NCI-H345 treated with DMSO at 0.1 percent for 48 hours (cell line): ENCODE data around the gene ATOSB.

Source experiments
- DNase-seq: peaks from one replicate; lab custom pipeline; 2025; ENCODE audit not compliant: unreplicated experiment; lab: John Stamatoyannopoulos, UW

ATOSB gene

GRCh38 chr9:35054871-35055644 lies 60.6 kb downstream of the ATOSB start:
- DNase-seq = no peak

GRCh38 chr9:35054185-35054835 lies 61.4 kb downstream of the ATOSB start:
- DNase-seq = no peak
